Measurements from ENCODE around the gene MSMP. TPM values are rescaled to one million over a fixed set of nuclear protein-coding genes. Genes with fewer than 3 reads are reported as not detected.
A peak's percentile ranks its signal among the peaks of the same experiment; 100 is the strongest.

The MSMP gene
- total and polyA plus RNA-seq, 12 donors = 0.19 to 0.60 TPM; not detected in 10

- TF ChIP-seq CTCF (IDR thresholded peaks at IDR 0.05) = no peak
- intact Hi-C loops (cut with DNase I) = loop anchor here in 2 of 10 donors (10.0 kb wide), 1 partner anchor 59 kb away; the partner anchor contains the start of gene ARHGEF39 (in 2 of the 2)
- WGBS, 2 donors = 83 to 86% methylated on average over 2 of the region's 2 CpGs
- Histone ChIP-seq H3K9me3 (no peaks in the 10 kb centered on the region), H3K4me1 (peaks cover 17 to 31% (median 27%) of the 10 kb centered on the region in 9 donors), H3K36me3 (peaks cover 14 to 92% (median 65%) of the 10 kb centered on the region in 9 donors), H3K27ac (no peak overlapping the region), H3K27me3 (no peaks in the 10 kb centered on the region), H3K4me3 (no peak overlapping the region)
- ATAC-seq = no peak
- no peak for DNase-seq
Observed at GRCh38 chr9:35723426-35723825, 30.6 kb downstream of the MSMP start.

GRCh38 chr9:35719546-35719945 is 34.5 kb downstream of the MSMP start:
- TF ChIP-seq CTCF (IDR thresholded peaks at IDR 0.05) = no peak
- no peaks in the 10 kb centered on the region for H3K9me3 ChIP-seq
- H3K27me3 ChIP-seq = no peaks in the 10 kb centered on the region
- H3K27ac ChIP-seq = no peak overlapping the region
- H3K4me3 ChIP-seq = no peak overlapping the region
- H3K36me3 ChIP-seq = peaks cover 23 to 100% (median 98%) of the 10 kb centered on the region in 9 donors
- 93 to 97% methylated on average over 4 of the region's 4 CpGs for WGBS, 2 donors
- ATAC-seq (no peak), DNase-seq (no peak)
- H3K4me1 ChIP-seq = no peaks in the 10 kb centered on the region
- intact Hi-C loops (cut with DNase I) = no loop called here

GRCh38 chr9:35718721-35719511 is 35.2 kb downstream of the MSMP start:
- intact Hi-C loops (cut with DNase I) = no loop called here
- no peak overlapping the region for H3K4me3 ChIP-seq
- H3K9me3 ChIP-seq = no peaks in the 10 kb centered on the region
- H3K27me3 ChIP-seq = no peaks in the 10 kb centered on the region
- DNase-seq = no peak
- TF ChIP-seq CTCF (IDR thresholded peaks at IDR 0.05) = no peak
- H3K36me3 ChIP-seq = peaks cover 25 to 100% (median 98%) of the 10 kb centered on the region in 9 donors
- WGBS, 2 donors = 91 to 92% methylated on average over 15 of the region's 15 CpGs
- no peaks in the 10 kb centered on the region for H3K4me1 ChIP-seq
- H3K27ac ChIP-seq = no peak overlapping the region
- peak in 2 of 8 donors; percentile 6 to 12 for ATAC-seq

GRCh38 chr9:35717132-35717870 is 36.8 kb downstream of the MSMP start:
- Histone ChIP-seq H3K4me1 (no peaks in the 10 kb centered on the region), H3K27me3 (no peaks in the 10 kb centered on the region), H3K36me3 (peaks cover 26 to 100% (median 100%) of the 10 kb centered on the region in 9 donors), H3K27ac (no peak overlapping the region), H3K9me3 (no peaks in the 10 kb centered on the region), H3K4me3 (no peak overlapping the region)
- ATAC-seq = no peak
- intact Hi-C loops (cut with DNase I) = no loop called here
- TF ChIP-seq CTCF (IDR thresholded peaks at IDR 0.05) = no peak
- WGBS, 2 donors = 91 to 94% methylated on average over 14 of the region's 14 CpGs
- no peak for DNase-seq
